Activated naive CD8-positive, alpha-beta T cell treated with anti-CD3 and anti-CD28 coated beads for 36 hours (primary cell): Measurements from ENCODE around the gene UNC5A. TPM values are rescaled to one million over a fixed set of nuclear protein-coding genes. Genes with fewer than 3 reads are reported as not detected.

ENCODE experiments used
- DNase-seq: peaks from one replicate; pipeline ENCODE4 v3.0.0; 2021
- H3K27ac Mint-ChIP-seq: one replicate; pipeline ENCODE4 v1.8.0; 2022; ENCODE audit warnings: mild to moderate bottlenecking, moderate library complexity, mixed read lengths
- H3K27me3 Mint-ChIP-seq: one replicate; pipeline ENCODE4 v1.8.0; 2022; ENCODE audit warnings: mild to moderate bottlenecking, mixed read lengths
- H3K36me3 Mint-ChIP-seq: one replicate; pipeline ENCODE4 v1.8.0; 2021; ENCODE audit warnings: mild to moderate bottlenecking, mixed read lengths
- H3K4me1 Mint-ChIP-seq: one replicate; pipeline ENCODE4 v1.8.0; 2021; ENCODE audit warnings: mixed read lengths
- H3K4me3 Mint-ChIP-seq: one replicate; pipeline ENCODE4 v1.8.0; 2022; ENCODE audit warnings: mild to moderate bottlenecking, moderate library complexity, mixed read lengths
- H3K9me3 Mint-ChIP-seq: one replicate; pipeline ENCODE4 v1.8.0; 2022; ENCODE audit warnings: mixed read lengths
- total RNA-seq, 2 experiments: library from RNA; stranded (reverse); gene quantifications; one replicate each; pipeline ENCODE4 v1.2.3, GENCODE V29; 2021

UNC5A gene
- total RNA-seq, 2 experiments from 2014 or later = not detected

- peaks cover 10% of the 10 kb centered on the region for H3K4me1 Mint-ChIP-seq
- DNase-seq = no peak
- peaks cover 18% of the 10 kb centered on the region for H3K36me3 Mint-ChIP-seq
- no peaks in the 10 kb centered on the region for H3K27me3 Mint-ChIP-seq
- no peaks in the 10 kb centered on the region for H3K9me3 Mint-ChIP-seq
- no peak overlapping the region for H3K4me3 Mint-ChIP-seq
- H3K27ac Mint-ChIP-seq = no peak overlapping the region
Observed at GRCh38 chr5:176929654-176930053, 119.3 kb downstream of the UNC5A start.

Other genes starting within 250 kb of the UNC5A start
- gene GPRIN1, start 200.4 kb upstream of the UNC5A start, total RNA-seq = 1 to 10 TPM; 1.5 to 1.7 TPM
- under 1 TPM; 0.46 to 0.80 TPM for gene SNCB, start 180.0 kb upstream of the UNC5A start, total RNA-seq
- not detected for gene EIF4E1B, start 179.9 kb upstream of the UNC5A start, total RNA-seq
- 10 to 100 TPM; 25.3 to 28.6 TPM for gene TSPAN17, start 163.1 kb upstream of the UNC5A start, total RNA-seq
- gene HK3, start 88.8 kb downstream of the UNC5A start, total RNA-seq = not detected
- gene UIMC1, start 196.2 kb downstream of the UNC5A start, total RNA-seq = 10 to 100 TPM; 43.6 to 50.0 TPM
- 10 to 100 TPM; 16.7 to 18.2 TPM for gene ZNF346, start 212.1 kb downstream of the UNC5A start, total RNA-seq